HG03045 (cell line): ENCODE measurements around the gene ASGR1.

ENCODE experiments used
- ATAC-seq: cut with Tn5 transposase; IDR thresholded peaks from one replicate; pipeline ENCODE4 v1.9.1; 2021; ENCODE audit warnings: mild to moderate bottlenecking, moderate library complexity; ENCODE audit not compliant: unreplicated experiment

Gene ASGR1

DNA sequence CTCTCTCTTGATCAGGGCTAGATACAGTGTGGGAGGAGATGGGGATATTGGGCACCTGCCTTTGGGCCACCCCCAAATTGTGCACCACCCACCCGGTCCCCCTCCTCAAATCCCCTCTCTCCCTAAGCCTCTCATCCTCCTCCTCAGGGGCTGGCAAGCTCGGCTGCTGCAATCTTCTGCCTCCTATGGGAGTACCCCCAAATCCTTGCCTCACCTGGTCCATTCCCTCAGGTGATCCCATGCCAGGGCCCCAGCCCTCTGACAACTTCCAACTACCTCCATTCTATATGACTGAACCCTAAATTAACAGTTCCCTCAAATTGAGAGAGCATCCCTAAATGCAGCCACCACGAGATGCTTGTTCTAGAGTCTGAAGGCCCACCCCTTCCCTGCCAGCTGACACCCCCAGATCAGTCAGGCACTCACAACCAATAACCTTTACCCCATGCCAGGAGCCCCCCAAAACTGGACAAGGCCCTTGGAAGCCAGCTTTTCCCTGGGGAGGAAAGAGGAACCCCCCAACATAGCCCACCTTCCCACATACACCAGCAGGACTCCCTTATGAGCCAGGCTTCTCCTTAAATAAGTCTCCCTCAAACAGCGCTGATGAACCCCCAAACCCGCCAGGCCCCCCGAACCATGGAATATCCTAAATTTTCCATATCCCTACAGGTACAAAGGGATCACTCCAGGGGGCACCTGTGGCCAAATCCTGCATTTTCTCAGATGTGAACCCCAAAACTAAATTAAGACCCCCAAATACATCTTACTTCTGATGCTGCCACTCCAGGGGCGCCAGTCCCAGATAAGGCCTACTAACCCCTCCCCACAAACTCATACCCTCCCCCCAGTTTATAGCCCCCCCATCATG is 37.3 kb upstream of the ASGR1 start:
- no peak for ATAC-seq

DNA sequence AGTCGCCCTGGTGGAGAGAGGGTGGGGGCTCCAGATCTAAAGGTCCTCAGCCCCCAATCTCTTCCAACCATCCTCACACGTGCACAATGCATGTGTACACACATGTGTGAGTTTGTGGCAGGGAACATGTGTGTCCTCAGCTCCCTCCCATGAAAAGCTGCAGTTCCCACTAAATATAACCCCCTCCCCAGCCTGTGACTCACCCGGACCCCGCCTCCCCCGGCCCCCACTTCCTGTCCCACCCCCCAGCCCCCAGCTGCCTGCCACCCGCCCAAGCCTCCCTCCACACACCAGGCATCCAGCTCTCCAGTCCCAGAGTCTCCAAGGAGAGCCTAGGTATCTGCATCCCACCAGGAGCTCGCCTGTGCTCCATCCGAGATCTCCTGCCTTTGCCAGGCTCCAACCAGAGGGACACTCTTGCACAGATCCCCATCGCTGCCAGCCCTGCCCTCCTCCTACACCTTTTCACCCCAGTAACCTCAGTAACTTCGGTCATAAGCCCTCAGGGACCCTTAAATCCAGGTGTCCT is 36.5 kb upstream of the ASGR1 start:
- no peak for ATAC-seq

DNA sequence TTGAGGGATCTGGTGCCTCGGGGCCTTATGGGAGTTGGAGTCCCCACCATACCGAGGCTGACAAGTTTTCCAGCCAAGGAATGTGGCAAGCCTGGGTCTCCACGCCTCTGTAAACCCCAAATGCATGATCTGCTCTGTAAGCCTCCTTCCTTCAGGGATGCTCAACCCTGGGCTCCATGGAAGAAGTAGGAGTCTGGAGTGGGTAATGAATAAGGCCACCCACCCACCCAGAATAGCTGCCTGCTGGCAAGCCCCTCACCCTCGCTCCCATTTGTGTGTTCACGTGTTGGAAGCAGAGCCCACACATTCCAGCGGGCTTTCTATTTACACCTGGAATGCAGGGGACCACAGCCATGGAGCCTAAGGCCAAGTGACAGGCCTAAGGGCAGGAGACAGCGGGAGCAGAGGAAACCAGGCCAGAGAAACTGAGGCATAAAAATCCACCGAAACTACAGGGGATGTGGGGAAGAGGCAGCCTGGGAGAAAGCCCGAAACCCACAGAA is 36.0 kb upstream of the ASGR1 start:
- no peak for ATAC-seq

DNA sequence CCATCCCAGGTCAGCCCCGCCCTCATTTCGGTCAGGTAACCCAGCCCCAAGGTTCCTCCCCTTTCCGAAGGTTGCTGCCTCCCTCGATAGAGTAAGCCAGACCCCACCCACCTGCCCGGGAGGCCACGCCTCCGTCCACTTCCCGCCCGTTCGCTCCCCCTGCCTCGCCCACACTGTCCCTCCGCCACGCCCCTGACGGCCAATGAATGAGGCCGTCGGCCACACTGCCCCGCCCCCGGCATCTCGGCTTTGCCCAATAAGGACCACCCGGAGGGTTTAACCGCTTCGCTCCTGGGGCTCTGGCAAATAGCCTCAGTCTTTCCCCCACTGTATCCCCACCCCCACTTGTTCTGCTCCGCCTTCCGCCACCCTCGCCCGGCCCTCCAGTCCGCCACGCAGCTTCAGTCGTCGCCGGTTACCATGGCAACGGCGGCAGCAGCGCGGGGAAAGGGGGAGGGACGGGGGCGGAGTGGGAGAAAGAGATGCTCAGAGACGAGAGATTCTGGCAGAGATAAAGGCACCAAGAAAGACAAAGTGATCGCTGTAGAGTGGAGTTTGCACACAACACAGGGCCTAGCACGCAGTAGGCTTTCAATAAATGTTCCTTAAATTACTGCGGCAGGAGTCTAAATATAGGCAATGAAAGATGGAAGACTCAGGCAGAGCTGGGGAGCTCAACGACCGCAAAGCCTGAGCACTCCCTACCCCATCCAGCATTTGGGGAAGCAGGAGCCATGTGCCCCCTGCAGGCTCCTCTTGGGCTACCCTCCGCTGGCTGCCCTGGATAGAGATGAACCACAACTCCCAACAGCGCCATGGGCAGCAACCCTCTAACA is 35.3 kb upstream of the ASGR1 start:
- peak; percentile 79 for ATAC-seq

DNA sequence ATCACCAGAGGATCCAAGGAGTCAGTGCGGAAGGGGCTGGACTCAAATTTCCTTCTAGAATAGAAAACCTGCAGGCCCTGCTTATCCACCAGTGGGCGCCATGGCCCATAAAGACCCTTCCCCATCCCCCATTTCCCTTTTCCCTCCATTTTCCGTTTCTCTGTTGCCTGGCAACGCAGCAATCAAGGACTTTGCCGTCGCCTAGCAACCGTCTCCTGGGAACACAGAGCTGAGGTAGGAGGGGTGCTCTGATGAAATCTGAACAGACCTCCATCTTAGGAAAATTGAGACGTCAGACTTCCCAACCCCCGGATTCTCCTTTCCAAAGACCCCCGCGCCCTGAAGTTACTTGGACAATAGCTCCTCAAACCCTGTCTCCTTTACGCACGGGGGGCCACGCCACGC is 34.7 kb upstream of the ASGR1 start:
- no peak for ATAC-seq

DNA sequence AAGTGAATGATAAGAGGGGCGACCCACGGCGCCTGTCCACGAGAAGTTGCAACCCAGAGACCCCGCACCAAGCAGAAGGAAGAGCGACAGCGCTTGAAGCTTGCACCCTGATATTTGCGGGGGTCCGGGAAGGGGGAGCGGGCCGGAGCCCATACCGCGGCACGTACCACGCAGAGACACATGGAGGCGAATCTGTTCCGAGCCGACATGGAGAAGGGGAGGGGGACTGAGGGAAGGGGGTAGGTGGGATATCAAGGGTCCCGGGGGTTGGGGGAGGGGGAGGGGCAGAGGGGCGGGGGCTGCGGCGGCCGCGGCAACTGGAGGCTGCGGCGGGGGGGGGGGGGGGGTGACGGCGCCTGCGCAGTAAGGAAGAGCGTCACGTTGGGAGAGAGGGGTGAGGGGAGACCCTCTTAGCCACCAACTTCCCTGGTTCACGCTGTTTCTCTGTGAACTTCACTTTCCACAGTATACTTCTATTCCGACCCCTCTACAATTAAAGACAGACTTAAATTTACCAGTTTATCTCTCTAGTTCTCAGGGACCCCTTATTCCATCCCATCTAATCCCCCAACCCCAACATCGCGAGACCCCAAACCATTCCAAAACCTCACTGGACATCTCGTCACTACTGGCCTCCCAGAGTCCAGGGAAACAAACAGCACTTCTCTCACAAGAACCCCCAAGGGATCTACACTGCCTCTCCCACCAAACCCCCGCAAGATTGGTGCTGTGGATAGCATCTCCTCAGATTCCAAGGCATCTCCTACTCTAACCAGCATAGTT is 32.5 kb upstream of the ASGR1 start:
- ATAC-seq = no peak

DNA sequence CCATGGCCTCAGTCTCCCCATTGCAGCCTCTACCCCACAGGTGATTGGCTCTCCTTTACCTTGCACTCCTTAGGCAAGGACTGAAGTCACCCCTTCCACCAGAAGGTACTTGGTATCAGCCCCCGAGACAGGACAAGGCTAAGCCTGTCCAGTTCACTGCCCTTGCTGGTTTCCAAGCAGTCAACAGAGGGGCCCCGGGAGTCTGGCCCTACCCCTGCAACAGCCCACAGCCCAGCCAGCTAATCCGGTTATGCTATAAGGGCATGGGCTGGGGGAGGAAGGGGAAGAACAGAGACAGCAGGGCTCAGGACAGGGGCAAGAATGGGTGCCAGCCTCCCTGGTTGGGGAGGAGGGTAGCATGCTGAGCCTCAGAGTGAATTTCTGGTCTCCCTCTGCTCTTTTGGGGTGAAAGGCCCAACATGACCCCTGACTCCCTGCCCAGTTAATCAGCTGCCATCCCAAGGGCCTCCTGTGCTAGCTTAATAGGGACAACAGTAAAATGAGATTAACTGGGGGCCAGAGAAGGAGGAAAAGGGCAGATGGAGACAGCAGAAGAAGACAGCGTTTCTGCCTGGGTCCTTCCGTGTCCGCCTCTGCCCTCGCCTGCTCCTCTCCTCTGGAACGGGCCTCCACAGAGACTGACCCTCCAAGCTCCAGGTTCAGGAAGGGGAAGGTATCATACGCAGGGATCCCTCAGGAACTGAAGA is 29.7 kb upstream of the ASGR1 start:
- no peak for ATAC-seq

DNA sequence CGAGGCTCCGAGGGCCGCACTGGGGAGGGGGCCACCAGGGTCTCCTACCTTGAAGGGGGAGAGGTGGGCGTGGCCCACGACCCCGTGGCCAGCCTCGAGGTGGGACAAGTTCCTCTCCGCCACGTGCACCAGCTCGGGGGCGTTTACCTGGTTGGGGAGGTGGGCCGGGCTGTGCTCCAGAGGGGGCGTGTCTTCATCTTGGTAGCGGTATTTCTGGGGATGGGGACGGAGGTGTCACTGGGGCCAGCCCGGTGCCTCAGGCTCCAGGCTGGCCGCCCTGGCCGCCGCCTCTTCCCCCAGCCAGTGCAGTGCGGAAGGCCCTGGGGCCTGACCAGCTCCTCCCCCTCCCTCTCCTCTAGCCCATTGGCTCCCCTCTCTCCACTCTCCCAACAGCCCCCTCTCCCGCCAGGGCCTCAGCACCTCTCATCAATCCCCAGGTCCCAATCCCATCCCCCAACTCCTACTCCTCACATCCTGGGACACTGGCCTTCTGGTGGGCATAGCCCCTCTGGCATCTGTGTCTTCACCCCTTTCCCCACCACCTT is 28.9 kb upstream of the ASGR1 start:
- ATAC-seq = no peak

DNA sequence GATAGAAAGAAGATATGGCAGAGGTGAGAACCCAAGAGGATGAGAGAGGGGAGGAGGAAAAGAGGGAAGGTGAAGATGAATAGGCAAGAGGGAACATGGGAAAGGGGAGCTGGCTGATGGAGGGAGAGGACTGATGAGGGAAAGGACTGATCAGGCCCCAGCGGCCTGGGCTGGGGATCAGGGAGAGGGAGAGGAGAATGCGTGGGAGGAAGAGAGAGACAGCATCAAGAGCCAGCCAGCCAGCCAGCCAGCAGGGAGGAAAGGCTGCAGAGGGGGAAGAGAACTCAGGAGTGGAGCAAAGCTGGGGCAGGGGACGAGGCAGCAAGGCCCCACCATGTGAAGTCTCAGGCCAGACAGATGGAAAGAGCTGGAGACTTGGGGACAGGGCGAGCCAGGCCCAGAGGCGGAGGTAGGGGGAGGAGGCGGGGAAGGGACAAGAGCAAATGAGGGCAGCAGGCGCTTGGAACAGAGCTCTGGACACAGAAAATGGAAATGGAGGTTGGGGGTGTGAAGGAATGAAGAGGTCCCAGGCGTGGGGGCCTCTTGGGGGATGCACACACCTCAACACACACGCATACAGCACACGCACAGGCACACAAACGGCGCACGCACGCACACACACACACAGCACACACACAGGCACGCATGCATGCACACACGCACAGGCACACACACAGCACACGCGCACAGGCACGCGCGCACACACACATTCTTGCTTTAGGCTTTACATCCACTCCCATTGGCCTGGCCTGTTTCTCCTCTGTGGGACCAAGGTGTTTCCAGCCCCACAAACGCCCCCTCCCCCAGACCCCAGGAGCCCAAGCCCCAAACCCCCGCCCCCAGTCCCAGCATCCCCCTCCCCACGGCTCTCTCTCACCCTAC is 28.2 kb upstream of the ASGR1 start:
- ATAC-seq = no peak

DNA sequence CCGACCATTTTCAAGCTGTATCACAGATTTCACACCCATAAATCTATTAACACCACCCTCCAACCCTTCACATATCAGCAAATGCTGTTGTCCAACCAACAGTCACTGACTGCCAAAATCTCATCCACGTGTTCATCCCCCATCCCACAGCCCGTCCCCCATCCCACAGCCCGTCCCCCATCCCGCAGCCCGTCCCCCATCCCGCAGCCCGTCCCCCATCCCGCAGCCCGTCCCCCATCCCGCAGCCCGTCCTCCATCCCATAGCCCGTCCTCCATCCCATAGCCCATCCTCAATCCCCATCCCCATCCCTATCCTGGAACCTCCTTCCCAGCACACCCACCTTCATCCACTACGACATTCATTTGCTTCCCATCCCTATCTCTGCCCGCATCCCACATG is 26.4 kb upstream of the ASGR1 start:
- no peak for ATAC-seq

DNA sequence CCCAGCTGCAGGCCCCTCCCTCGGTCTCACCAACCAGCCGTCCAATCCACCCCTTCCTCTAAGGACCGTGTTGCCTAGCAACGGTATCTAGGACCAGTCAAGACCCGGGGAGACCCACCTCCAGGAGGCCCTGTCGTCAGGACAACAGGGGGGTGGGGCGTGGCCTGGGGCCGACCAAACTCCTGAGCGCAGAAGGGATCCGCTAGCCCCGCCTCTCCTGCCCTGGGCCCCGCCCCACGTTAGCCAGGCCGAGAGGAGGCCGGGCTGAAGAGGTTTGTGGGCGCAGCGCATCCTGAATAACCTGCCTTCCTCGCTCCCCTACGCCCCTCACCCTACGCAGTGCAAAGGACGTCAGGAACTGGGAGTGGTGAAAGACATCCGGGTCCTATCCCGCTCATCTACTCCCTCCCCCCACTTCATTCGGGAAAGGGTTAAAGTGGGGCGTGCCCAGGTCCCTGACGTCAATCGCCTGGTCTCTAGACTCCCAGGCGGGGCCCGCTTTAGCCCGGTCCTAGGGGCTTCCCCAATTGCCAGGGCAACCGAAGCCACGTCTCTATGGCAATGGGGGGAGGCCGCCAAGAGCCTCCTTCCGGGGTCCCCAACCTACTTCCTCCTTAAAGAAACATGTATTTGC is 25.8 kb upstream of the ASGR1 start:
- peak; percentile 80 for ATAC-seq

DNA sequence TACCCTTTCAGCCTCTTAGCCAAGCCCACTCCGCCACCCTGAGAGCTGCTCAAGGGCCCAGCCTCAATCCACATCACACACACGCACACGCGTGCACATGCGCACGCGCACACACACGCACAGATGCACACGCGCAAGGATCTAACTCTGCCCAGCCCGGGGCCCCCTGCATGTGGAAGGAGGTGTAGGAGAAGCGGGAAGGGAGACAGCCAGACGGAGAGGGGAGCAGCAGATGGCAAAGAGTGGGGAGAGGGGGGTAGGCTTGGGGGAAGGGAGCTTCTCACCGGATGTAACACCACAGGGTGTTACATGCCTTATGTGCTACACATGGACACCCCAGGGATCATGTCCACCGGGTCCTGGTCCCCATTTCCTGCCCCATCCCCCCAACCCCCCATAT is 25.2 kb upstream of the ASGR1 start:
- ATAC-seq = no peak

DNA sequence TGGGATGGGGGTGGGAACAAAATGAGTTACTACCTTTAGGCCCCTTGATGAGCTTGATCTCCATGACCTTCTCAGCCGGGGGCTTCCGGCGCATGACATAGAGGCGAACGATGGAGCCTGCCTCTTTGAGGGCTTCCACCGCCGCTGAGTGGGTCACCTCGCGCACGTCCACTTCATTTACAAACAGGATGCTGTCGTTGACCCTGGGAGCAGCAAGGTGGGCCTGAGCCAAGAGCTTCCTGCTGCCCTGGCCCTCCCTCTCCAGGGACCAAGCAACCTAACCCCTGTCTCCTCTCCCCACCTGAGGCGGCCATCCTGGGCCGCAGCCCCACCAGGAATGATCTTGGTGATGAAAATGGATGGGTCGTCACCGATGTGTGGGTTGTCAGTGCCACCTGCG is 24.2 kb upstream of the ASGR1 start:
- ATAC-seq = no peak

DNA sequence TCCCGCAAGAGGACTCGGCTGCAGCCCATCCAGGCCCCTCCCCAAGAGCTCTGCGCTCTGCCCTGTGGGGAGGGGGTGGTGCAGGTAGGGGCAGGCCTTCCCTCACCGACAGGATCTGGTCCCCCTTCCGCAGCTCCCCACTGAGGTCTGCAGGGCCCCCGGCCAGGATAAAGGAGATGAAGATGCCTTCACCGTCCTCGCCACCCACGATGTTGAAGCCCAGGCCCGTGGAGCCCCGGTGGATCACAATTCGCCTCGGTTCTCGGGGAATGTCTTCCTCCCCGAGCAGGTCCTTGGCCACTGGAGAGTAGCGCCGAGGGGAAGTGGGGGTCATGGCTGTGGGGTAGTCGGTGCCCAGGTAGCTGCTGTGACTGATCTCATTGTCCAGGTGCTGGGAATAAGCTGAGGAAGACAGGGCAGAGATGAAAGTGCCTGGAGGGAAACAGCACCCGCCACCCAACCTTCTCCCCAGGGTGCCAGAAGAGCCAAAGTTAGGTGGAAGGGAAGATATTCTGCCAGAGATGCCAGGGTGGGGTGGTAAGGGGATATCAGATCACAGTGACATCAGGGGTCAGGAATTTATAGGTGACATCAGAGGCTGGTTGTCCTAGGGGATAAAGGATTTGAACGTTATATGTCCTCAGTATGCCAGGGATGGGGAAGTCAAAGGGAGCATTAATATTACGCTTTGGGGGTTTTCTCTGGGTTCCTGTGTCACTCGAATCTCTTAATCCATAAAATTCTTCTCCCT is 17.7 kb upstream of the ASGR1 start:
- no peak for ATAC-seq

DNA sequence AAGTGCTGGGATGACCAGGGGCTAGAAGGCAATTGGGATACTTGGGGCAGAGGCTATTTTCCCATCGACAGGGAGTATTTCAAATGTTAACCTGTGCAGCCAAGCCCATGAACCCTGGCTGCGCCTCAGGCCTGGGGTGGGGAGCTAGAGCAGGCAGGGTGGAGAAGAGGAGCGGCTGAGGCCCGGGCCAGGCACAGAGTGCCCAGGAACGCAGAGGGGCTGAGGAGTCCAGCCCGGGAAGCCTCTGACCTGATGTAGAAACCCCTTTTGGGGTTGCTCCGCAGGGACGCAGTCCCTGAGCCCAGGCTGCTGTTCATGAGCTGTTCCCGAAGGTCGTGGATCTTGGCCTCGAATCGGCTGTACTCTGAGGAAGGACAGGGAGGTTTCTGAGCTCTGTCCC is 16.8 kb upstream of the ASGR1 start:
- no peak for ATAC-seq

DNA sequence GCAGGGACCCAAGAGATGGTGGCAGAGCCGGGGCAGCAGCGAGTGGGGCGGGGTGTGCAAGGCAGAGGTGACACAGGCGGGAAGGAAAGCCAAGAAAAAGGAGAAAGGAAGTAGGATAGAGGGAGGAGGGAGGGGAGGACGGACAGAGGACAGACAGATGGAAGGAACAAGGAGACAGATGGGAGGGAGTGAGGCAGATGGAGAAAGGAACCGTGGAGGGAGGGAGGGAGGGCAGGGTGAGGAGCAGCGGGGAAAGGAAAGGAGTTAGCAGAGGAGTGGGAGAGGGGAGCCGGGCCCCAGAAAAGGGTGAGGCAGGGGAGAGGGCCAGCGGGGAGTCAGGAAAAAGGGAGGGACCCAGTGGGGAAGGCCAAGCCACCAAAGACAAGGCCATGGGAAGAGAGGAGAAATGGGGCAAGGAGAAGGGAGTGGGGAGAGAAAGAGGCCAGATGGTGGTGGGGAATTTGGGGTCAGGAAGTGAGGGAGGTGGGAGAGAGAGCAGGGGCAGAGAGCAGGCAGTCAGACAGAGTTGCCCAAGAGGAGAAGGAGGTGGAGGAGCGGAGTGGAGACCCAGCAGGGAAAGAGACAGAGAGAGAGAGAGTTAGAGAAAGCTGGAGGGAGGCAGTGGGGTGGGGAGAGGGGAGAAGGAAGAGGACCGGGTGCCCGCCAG is 13.2 kb upstream of the ASGR1 start:
- no peak for ATAC-seq

DNA sequence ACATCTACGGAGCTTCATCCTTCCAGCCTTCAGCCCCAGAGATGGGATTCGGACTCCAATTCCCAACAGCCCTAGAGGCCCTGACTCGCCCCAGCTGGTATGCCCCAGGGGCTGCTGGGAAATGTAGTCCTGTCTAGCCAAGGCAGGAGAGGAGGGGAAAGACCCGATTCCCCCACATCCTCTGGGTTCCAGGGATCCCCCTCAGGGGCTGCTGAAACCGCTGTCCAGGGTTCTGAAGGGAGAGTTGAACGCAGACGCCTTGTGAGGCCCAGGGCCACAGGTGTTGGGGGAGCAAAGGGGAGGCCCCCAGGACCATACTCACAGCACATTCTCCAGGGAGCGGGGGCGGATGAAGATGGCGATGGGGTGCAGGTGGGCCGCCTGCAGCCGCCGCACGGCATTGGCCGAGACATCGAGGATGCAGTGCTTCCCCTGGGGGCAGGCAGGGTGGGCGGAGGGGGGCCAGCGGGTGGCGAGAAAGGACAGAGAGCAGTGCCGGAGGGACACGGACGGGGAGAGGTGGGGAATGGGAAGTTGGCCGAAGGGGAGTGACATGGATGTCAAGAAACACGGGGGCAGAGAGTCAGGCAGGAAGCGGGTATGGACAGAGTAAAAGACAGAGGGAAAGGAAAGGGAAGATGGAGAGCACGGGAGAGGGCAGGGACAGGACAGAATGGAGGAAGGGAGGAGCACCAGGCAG is 12.6 kb upstream of the ASGR1 start:
- no peak for ATAC-seq
